Gastroesophageal sphincter (tissue), 3 donors: ENCODE data around the gene ZNF3.

Experiments used
- POLR2A ChIP-seq, 2 donors: fragments of 450-650 bp; IDR thresholded peaks; one replicate each; pipeline ENCODE4 v1.6.1; 2017; ENCODE audit warnings: antibody characterized with exemption in 2 of 2, mild to moderate bottlenecking in 2 of 2, moderate library complexity in 1 of 2
- POLR2AphosphoS5 ChIP-seq: sonication (generic); formaldehyde crosslinking; IDR thresholded peaks from one replicate; pipeline ENCODE4 v1.6.1; 2017; ENCODE audit warnings: antibody characterized with exemption
- TF ChIP-seq, protein P1 (sequence below), 4 experiments: fragments of 200-600 bp in 2 of 4; fragments of 450-650 bp in 2 of 4; sonication (generic) in 1 of 4; IDR thresholded peaks; one replicate each; pipeline ENCODE4 v1.5.1; 2017 to 2019; ENCODE audit warnings: antibody characterized with exemption in 4 of 4, mild to moderate bottlenecking in 2 of 4, moderate library complexity in 2 of 4

DNA sequence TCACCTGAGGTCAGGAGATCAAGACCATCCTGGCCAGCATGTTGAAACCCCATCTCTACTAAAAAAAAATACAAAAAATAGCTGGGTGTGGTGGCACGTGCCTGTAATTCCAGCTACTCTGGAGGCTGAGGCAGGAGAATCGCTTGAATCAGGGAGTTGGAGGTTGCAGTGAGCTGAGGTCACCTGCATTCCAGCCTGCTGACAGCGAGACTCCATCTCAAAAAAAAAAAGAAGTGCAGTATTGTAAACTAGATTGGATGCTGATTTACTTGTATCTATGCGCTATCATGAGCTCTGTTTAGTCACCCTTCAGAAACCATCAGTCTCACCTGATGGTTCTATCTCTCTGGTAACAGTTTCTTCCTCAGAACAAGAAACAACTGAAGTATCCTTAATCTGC, 18.1 kb downstream of the ZNF3 start:
- TF ChIP-seq, protein P1, sequence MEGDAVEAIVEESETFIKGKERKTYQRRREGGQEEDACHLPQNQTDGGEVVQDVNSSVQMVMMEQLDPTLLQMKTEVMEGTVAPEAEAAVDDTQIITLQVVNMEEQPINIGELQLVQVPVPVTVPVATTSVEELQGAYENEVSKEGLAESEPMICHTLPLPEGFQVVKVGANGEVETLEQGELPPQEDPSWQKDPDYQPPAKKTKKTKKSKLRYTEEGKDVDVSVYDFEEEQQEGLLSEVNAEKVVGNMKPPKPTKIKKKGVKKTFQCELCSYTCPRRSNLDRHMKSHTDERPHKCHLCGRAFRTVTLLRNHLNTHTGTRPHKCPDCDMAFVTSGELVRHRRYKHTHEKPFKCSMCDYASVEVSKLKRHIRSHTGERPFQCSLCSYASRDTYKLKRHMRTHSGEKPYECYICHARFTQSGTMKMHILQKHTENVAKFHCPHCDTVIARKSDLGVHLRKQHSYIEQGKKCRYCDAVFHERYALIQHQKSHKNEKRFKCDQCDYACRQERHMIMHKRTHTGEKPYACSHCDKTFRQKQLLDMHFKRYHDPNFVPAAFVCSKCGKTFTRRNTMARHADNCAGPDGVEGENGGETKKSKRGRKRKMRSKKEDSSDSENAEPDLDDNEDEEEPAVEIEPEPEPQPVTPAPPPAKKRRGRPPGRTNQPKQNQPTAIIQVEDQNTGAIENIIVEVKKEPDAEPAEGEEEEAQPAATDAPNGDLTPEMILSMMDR (IDR thresholded peaks at IDR 0.05): no peak
- TF ChIP-seq POLR2A (IDR thresholded peaks at IDR 0.05) (no peak), POLR2AphosphoS5 (no peak)
